PC-3 (cell line): ENCODE data around the gene NCOA7. TPM values are rescaled to one million over a fixed set of nuclear protein-coding genes. Genes with fewer than 3 reads are reported as not detected.

ENCODE experiments used
- ATAC-seq: fragments of 200-7000 bp; cut with Tn5 transposase; 2 replicates; pipeline ENCODE4 v1.9.1; 2020; ENCODE audit warnings: mild to moderate bottlenecking, moderate library complexity
- BruUV-seq: library from RNA; stranded (reverse); fragments of 400-500 nt; replicated peaks from 2 replicates; lab custom pipeline; 2021; lab: Mats Ljungman, UMichigan
- CTCF ChIA-PET: fragments of 300-600 bp; sonication (Branson Sonifier 250); formaldehyde crosslinking; loops from one replicate; lab custom pipeline; 2022; ENCODE audit warnings: antibody characterized with exemption; lab: Charles Lee
- POLR2A ChIA-PET: fragments of 300-600 bp; sonication (Branson Sonifier 250); formaldehyde crosslinking; loops from one replicate; lab custom pipeline; 2022; ENCODE audit warnings: antibody characterized with exemption; ENCODE audit not compliant: unreplicated experiment; lab: Charles Lee
- DNase-seq: peaks from one replicate; pipeline ENCODE4 v3.0.0-alpha.2; 2015
- H2AFZ ChIP-seq: fragments of 300-600 bp; sonication (generic); 2 replicates; pipeline ENCODE4 v1.6.0; 2016; ENCODE audit warnings: antibody characterized with exemption, low read length
- H3F3A ChIP-seq: fragments of 300-600 bp; sonication (generic); one replicate; pipeline ENCODE4 v1.6.0; 2017; ENCODE audit warnings: antibody characterized with exemption, low read length, control low read depth, mild to moderate bottlenecking; ENCODE audit not compliant: unreplicated experiment
- H3K27ac ChIP-seq: fragments of 300-600 bp; sonication (generic); 2 replicates; pipeline ENCODE4 v1.5.1; 2016; ENCODE audit warnings: mild to moderate bottlenecking, low read length
- H3K27me3 ChIP-seq: fragments of 300-600 bp; sonication (generic); 2 replicates; pipeline ENCODE4 v1.6.1; 2016; ENCODE audit warnings: low read length, mixed read lengths
- H3K36me3 ChIP-seq: fragments of 300-600 bp; sonication (generic); 2 replicates; pipeline ENCODE4 v1.6.1; 2016; ENCODE audit warnings: low read depth, mixed run types, low read length, mixed read lengths
- H3K4me1 ChIP-seq: fragments of 300-600 bp; sonication (generic); 2 replicates; pipeline ENCODE4 v1.5.1; 2016; ENCODE audit warnings: low read length; ENCODE audit not compliant: insufficient read depth
- H3K4me2 ChIP-seq: fragments of 300-600 bp; sonication (generic); 2 replicates; pipeline ENCODE4 v1.6.0; 2016; ENCODE audit warnings: low read length
- H3K4me3 ChIP-seq: fragments of 300-600 bp; sonication (generic); 2 replicates; pipeline ENCODE4 v1.5.1; 2016; ENCODE audit warnings: mild to moderate bottlenecking, low read length, mixed read lengths
- H3K79me2 ChIP-seq: fragments of 300-600 bp; sonication (generic); 2 replicates; pipeline ENCODE4 v1.6.1; 2017; ENCODE audit warnings: low read length, mixed read lengths
- H3K9ac ChIP-seq: fragments of 300-600 bp; sonication (generic); 2 replicates; pipeline ENCODE4 v1.6.0; 2016; ENCODE audit warnings: mild to moderate bottlenecking, low read length
- H3K9me2 ChIP-seq: fragments of 300-600 bp; sonication (generic); replicated peaks from 2 replicates; pipeline ENCODE4 v1.6.1; 2016; ENCODE audit warnings: mixed run types, low read length, mixed read lengths
- H3K9me3 ChIP-seq: fragments of 300-600 bp; sonication (generic); 2 replicates; pipeline ENCODE4 v1.6.1; 2016; ENCODE audit warnings: low read length, mixed read lengths
- H4K20me1 ChIP-seq: fragments of 300-600 bp; sonication (generic); 2 replicates; pipeline ENCODE4 v1.6.1; 2016; ENCODE audit warnings: low read length, mixed read lengths
- EZH2 ChIP-seq: fragments of 300-600 bp; sonication (generic); IDR thresholded peaks from one replicate; pipeline ENCODE4 v1.6.1; 2017; ENCODE audit warnings: antibody characterized with exemption, mild to moderate bottlenecking, low read length; ENCODE audit not compliant: unreplicated experiment
- EZH2phosphoT487 ChIP-seq: fragments of 300-600 bp; sonication (generic); IDR thresholded peaks from 2 replicates; pipeline ENCODE4 v1.6.1; 2018; ENCODE audit warnings: mild to moderate bottlenecking, antibody characterized with exemption, low read length, borderline replicate concordance
- intact Hi-C: fragments of 100-400 bp; cut with micrococcal nuclease; formaldehyde crosslinking; loops from 2 replicates; pipeline ENCODE4 v1.9.0; 2023
- total RNA-seq: library from RNA; depleted of rRNA; stranded (reverse); fragments of >200 nt; gene quantifications from 2 replicates; pipeline ENCODE4 v1.2.3, GENCODE V29; 2014
- TF ChIP-seq, protein P1 (sequence below): fragments of 300-600 bp; sonication (generic); conservative IDR thresholded peaks from 2 replicates; pipeline ENCODE4 v1.5.1; 2017; ENCODE audit warnings: antibody characterized with exemption, low read depth, mild to moderate bottlenecking, low read length

Gene NCOA7
- total RNA-seq, 1 experiment from 2014 or later, result 13.4 TPM

DNA sequence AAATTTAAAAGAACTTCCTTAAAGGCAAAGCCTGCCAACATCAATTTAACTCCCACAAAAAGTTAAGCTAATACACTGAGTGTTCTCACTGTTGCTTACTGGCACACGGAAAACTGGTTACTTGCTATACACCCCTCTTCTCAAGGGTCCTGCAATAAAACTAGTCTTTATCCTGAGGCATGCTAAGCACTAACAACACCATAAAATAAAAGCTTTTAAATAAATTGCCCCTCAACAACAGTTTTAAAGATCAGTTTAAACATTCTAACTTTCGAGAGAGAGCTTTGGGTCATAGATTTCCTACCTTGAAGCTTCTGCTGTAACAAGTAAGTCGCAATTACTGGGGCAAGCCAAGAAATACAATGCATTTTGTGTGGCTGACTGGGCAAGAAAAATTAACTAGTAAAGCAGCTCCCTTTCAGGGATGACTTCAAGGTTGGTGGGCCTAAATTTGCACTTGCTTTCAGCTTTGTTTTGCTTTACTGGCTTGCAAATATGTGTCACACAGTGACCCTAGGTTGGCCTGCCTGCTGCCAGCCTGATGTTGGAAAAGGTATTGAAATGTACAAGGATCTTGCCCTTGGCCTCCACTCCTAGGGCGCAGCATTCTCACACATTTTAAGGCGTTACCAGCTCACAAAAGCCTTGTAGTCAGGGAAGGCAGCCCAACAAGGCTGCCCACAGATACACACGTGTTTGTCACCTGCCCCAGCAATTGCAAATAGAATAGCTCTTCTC, 45.3 kb upstream of the NCOA7 start:
- H3K9ac ChIP-seq, result no peak overlapping the region
- no peak for TF ChIP-seq EZH2
- TF ChIP-seq, protein P1, sequence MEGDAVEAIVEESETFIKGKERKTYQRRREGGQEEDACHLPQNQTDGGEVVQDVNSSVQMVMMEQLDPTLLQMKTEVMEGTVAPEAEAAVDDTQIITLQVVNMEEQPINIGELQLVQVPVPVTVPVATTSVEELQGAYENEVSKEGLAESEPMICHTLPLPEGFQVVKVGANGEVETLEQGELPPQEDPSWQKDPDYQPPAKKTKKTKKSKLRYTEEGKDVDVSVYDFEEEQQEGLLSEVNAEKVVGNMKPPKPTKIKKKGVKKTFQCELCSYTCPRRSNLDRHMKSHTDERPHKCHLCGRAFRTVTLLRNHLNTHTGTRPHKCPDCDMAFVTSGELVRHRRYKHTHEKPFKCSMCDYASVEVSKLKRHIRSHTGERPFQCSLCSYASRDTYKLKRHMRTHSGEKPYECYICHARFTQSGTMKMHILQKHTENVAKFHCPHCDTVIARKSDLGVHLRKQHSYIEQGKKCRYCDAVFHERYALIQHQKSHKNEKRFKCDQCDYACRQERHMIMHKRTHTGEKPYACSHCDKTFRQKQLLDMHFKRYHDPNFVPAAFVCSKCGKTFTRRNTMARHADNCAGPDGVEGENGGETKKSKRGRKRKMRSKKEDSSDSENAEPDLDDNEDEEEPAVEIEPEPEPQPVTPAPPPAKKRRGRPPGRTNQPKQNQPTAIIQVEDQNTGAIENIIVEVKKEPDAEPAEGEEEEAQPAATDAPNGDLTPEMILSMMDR, result no peak
- TF ChIP-seq EZH2phosphoT487, result no peak
- H3K27me3 ChIP-seq, result peaks cover 96% of the 10 kb centered on the region
- H3K4me1 ChIP-seq, result peaks cover 26% of the 10 kb centered on the region
- no peaks in the 10 kb centered on the region for H4K20me1 ChIP-seq
- H3K9me3 ChIP-seq, result no peaks in the 10 kb centered on the region
- H3K36me3 ChIP-seq, result no peaks in the 10 kb centered on the region
- no peaks in the 10 kb centered on the region for H3K9me2 ChIP-seq
- no peak overlapping the region for H3K4me3 ChIP-seq
- H3K27ac ChIP-seq, result no peak overlapping the region
- H3K79me2 ChIP-seq, result no peaks in the 10 kb centered on the region
- CTCF ChIA-PET, result no interaction called here
- POLR2A ChIA-PET, result no interaction called here
- no peaks in the 10 kb centered on the region for H3F3A ChIP-seq
- no peak for ATAC-seq
- H2AFZ ChIP-seq, result no peak overlapping the region
- intact Hi-C loops, result no loop called here
- no peak overlapping the region for H3K4me2 ChIP-seq
- DNase-seq, result no peak
- BruUV-seq, result no TSS peak

DNA sequence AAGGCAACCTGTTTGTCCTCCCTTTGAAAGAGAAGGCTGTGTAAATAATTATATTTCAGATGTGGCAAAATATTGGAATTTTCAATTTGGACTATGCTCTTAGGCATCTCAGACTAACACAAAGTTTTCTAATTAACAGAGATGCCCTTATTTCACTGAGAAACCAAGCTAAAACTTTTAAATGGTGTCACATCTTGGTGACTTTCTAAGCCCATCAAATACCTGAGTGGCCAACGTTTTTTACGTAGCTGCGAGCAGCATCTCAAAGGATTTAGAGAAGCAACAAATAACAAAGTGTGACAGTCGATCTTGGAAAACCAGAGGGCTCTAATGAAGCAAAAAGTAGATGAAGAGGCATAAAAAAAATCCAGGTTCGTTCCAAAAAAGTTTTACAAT, 44.7 kb upstream of the NCOA7 start:
- Histone ChIP-seq H4K20me1 (no peaks in the 10 kb centered on the region), H3K9ac (no peak overlapping the region), H3K9me2 (no peaks in the 10 kb centered on the region), H3K4me3 (no peak overlapping the region), H3K4me1 (peaks cover 26% of the 10 kb centered on the region), H3K9me3 (no peaks in the 10 kb centered on the region), H3K27me3 (peaks cover 96% of the 10 kb centered on the region), H3F3A (no peaks in the 10 kb centered on the region), H3K36me3 (no peaks in the 10 kb centered on the region), H3K79me2 (no peaks in the 10 kb centered on the region), H3K4me2 (no peak overlapping the region), H2AFZ (no peak overlapping the region), H3K27ac (no peak overlapping the region)
- ChIA-PET POLR2A (no interaction called here), CTCF (no interaction called here)
- intact Hi-C loops, result no loop called here
- TF ChIP-seq EZH2 (no peak), EZH2phosphoT487 (no peak)
- TF ChIP-seq, protein P1, result no peak
- BruUV-seq, result no TSS peak
- no peak for DNase-seq
- ATAC-seq, result no peak
